Measurements from ENCODE around the gene TMEM117.

The TMEM117 gene

DNA sequence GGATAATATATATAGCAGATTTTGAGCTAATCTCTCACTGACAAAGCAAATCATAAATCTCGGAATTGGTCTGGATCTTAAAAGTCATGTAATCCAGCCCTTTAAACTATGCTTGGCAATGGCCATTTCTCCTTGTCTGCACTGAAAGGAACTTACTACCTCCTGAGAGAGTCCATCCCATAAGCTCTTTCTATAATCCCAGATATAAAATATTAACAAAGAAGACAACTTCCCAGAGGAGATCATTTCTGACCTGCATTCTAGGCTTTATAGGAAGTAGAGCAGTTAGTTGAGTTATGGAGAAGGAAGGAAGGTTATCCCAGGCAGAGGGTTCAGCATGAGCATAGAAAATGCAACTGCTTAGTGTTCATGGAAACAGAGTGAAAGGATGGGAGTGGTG is 99.7 kb downstream of the TMEM117 start:
- TF ChIP-seq, protein P1, sequence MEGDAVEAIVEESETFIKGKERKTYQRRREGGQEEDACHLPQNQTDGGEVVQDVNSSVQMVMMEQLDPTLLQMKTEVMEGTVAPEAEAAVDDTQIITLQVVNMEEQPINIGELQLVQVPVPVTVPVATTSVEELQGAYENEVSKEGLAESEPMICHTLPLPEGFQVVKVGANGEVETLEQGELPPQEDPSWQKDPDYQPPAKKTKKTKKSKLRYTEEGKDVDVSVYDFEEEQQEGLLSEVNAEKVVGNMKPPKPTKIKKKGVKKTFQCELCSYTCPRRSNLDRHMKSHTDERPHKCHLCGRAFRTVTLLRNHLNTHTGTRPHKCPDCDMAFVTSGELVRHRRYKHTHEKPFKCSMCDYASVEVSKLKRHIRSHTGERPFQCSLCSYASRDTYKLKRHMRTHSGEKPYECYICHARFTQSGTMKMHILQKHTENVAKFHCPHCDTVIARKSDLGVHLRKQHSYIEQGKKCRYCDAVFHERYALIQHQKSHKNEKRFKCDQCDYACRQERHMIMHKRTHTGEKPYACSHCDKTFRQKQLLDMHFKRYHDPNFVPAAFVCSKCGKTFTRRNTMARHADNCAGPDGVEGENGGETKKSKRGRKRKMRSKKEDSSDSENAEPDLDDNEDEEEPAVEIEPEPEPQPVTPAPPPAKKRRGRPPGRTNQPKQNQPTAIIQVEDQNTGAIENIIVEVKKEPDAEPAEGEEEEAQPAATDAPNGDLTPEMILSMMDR (IDR thresholded peaks at IDR 0.05; ENCODE audit: extremely low read depth, missing control alignments), result no peak
- no peak for DNase-seq (ENCODE audit: low spot score)

DNA sequence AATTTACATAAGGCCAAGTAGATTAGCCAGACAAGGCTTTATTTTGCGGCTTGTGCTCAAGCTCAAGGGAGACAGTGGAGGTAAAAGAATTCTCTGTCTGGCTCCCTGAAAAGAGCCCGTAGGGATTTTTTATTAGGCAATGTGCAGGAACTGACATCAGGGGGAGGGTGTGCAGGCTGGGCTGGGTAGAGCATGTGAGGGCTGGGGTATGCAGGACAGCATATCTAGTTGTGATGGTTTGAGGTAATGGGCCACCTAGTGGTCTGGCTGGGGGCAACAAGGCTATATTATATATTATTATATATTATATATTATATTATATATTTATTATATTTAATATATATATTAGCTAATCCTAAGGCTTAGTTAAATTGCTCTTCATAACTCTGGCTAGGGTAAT is 102.1 kb downstream of the TMEM117 start:
- TF ChIP-seq, protein P1 (IDR thresholded peaks at IDR 0.05; ENCODE audit: extremely low read depth, missing control alignments), result no peak
- DNase-seq (ENCODE audit: low spot score), result no peak

DNA sequence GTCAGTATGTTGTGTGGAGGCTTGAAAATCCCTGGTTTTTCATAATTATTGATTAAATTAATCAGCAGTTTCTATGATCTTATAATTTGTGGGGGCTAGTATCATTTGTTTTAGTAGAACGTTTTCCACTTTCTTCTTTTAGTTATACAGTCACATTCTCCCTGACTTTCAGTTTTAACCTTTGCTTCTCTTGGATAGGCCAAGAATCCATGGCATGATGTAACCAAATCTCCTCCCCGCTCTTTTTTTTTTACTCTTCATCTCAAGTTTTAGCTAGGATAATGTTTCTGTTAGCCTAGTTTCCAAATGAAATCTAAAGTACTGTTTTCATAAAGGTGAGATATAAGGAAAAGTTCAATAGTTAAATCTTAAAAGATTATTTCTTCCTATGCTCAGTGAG is 106.5 kb downstream of the TMEM117 start:
- DNase-seq (ENCODE audit: low spot score), result no peak
- TF ChIP-seq, protein P1 (IDR thresholded peaks at IDR 0.05; ENCODE audit: extremely low read depth, missing control alignments), result no peak

DNA sequence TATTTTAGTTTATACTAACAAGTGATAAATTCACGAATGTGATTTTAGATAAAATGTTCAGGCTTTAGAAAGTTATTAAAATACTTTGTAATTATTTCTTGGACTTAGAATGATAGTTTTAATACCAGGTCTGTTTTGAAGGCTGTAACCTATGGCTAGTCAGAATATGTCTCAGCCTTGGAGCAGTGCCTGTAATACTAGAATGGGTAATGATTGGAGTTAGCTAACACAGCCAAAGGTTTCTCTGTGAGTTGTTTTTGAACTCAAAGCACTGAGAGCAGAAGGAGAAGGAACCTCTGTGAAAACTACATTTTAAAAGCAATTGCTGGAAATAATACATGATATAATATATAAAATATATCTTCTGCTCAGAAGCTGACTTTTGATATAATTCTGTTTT is 110.1 kb downstream of the TMEM117 start:
- TF ChIP-seq, protein P1 (IDR thresholded peaks at IDR 0.05; ENCODE audit: extremely low read depth, missing control alignments), result no peak
- DNase-seq (ENCODE audit: low spot score), result no peak

DNA sequence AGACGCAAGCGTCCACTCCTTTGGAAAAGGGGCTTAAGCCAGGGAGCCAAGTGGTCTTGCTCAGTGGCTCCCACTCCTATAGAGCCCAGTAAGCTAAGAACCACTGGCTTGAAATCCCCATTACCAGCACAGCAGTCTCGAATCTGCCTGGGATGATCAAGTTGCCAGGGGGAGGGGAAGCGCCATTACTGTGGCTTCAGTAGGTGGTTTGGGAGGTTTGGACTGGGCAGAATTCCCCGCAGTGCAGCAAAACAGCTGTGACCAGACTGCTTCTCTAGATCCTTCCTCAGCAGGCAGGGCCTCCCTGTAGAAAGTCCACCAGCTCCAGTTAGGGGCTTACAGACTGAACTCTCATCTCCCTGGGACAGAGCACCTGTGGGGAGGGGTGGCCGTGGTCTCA is 115.4 kb downstream of the TMEM117 start:
- DNase-seq (ENCODE audit: low spot score), result no peak
- TF ChIP-seq, protein P1 (IDR thresholded peaks at IDR 0.05; ENCODE audit: extremely low read depth, missing control alignments), result no peak

DNA sequence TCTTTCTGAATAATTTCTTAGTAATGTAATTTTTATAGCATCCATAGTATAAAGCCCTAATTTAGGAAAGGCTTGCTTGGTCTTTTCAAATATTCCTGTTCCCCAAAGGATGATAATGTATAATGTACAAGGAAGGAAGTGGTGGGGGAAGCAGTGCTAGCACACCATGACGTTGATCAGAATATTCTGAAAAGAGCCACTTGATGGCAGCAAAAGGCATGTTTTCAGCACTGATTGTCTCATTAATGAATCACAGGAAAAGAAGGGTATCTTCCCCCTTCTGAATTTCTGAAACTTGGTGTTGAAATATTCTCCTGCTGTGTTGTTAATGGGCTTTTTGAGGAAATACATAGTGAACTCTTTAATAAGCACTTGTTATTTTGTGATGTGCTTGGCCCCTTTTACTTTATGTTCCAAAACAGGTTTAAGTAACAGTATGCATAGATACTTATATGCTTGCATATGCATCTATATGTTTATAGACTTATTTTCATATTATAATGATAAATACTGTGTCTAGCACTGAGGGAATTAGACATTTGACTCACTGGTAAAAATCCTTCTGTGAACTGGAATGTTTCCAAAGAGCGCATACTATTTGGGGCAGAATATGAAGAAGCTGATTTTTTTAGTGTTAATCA is 122.0 kb downstream of the TMEM117 start:
- DNase-seq (ENCODE audit: low spot score), result peak; percentile 53
- TF ChIP-seq, protein P1 (IDR thresholded peaks at IDR 0.05; ENCODE audit: extremely low read depth, missing control alignments), result peak; percentile 25

DNA sequence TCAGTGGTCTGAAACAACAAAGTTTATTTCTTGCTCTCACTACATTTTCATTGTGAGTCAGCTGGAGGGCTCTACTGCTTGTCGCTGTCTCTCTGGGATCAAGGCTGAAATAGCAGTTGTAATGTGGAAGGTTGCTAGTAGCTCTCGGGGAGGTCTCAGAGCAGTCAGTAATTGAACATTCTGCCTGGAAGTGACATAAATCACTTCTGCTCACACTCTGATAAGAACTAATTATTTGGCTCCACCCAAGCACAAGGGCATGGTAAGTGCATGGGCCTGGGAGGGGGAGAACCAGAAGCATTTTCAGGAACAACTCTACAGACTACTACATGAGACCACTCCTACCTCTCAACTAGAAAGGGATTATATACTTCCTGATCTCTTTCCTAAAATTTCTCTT is 128.2 kb downstream of the TMEM117 start:
- DNase-seq (ENCODE audit: low spot score), result no peak
- TF ChIP-seq, protein P1 (IDR thresholded peaks at IDR 0.05; ENCODE audit: extremely low read depth, missing control alignments), result no peak
